CD4-positive, alpha-beta T cell treated with Interleukin-4 for 1 hour (primary cell): ENCODE results near the gene GYPB.
"Not testable (repeated sequence)": the region's sequence is repeated elsewhere in the genome, so short reads cannot be mapped to it uniquely, and the experiment has no call there.

Source experiments
- DNase-seq, 2 donors: peaks; one replicate each; pipeline ENCODE4 v3.0.0-alpha.2; 2020 to 2022

Gene GYPB

GRCh38 chr4:144008602-144009001 lies 10.6 kb downstream of the GYPB start:
- not testable (repeated sequence) for DNase-seq

GRCh38 chr4:144007960-144008359 lies 11.2 kb downstream of the GYPB start:
- not testable (repeated sequence) for DNase-seq

GRCh38 chr4:144006200-144006803 lies 12.9 kb downstream of the GYPB start:
- not testable (repeated sequence) for DNase-seq

- not testable (repeated sequence) for DNase-seq
Observed at GRCh38 chr4:144005558-144005953, 13.6 kb downstream of the GYPB start.

- not testable (repeated sequence) for DNase-seq
Observed at GRCh38 chr4:144004868-144005557, 14.2 kb downstream of the GYPB start.

GRCh38 chr4:144003890-144004265 lies 15.3 kb downstream of the GYPB start:
- not testable (repeated sequence) for DNase-seq

GRCh38 chr4:144003205-144003889 lies 15.8 kb downstream of the GYPB start:
- not testable (repeated sequence) for DNase-seq

- not testable (repeated sequence) for DNase-seq
Observed at GRCh38 chr4:144000331-144000995, 18.7 kb downstream of the GYPB start.

GRCh38 chr4:143996193-143996592 lies 23.0 kb downstream of the GYPB start:
- not testable (repeated sequence) for DNase-seq

GRCh38 chr4:143991761-143992160 lies 27.4 kb downstream of the GYPB start:
- not testable (repeated sequence) for DNase-seq

- not testable (repeated sequence) for DNase-seq
Observed at GRCh38 chr4:143990717-143991116, 28.5 kb downstream of the GYPB start.

GRCh38 chr4:143986180-143986579 lies 33.0 kb downstream of the GYPB start:
- no peak for DNase-seq

- not testable (repeated sequence) for DNase-seq
Observed at GRCh38 chr4:143980776-143981175, 38.4 kb downstream of the GYPB start.

GRCh38 chr4:143975527-143975926 lies 43.7 kb downstream of the GYPB start:
- DNase-seq = not testable (repeated sequence)

GRCh38 chr4:143974021-143974420 lies 45.2 kb downstream of the GYPB start:
- not testable (repeated sequence) for DNase-seq

- no peak for DNase-seq
Observed at GRCh38 chr4:143961075-143961474, 58.1 kb downstream of the GYPB start.

- DNase-seq = not testable (repeated sequence)
Observed at GRCh38 chr4:143955306-143955705, 63.9 kb downstream of the GYPB start.

- not testable (repeated sequence) for DNase-seq
Observed at GRCh38 chr4:143951458-143951972, 67.7 kb downstream of the GYPB start.

- DNase-seq = not testable (repeated sequence)
Observed at GRCh38 chr4:143950967-143951366, 68.2 kb downstream of the GYPB start.

GRCh38 chr4:143950185-143950584 lies 69.0 kb downstream of the GYPB start:
- DNase-seq = not testable (repeated sequence)

GRCh38 chr4:143947493-143947892 lies 71.7 kb downstream of the GYPB start:
- DNase-seq = not testable (repeated sequence)
